Stomach (tissue), 9 donors: ENCODE results near the gene AFDN. TPM values are rescaled to one million over a fixed set of nuclear protein-coding genes. Genes with fewer than 3 reads are reported as not detected.

Experiments used
- DNase-seq, 2 donors: peaks; one replicate each; pipeline versions ENCODE4 v3.0.0 to v3.0.0-alpha.2; 2013 to 2019
- H3K27ac ChIP-seq, 5 donors: fragments of 200-600 bp in 4 of 5; sonication (generic) in 4 of 5; one replicate each; pipeline ENCODE4 v1.5.1; 2013 to 2019; ENCODE audit warnings: mild to moderate bottlenecking in 1 of 5, moderate library complexity in 1 of 5
- H3K27me3 ChIP-seq, 3 donors: fragments of 200-600 bp; sonication (generic); one replicate each; pipeline ENCODE4 v1.5.1; 2017 to 2019; ENCODE audit warnings: mixed run types in 1 of 3
- H3K36me3 ChIP-seq, 4 donors: fragments of 200-600 bp; sonication (generic); 1 replicate in 3 of 4; 2 replicates in 1 of 4; pipeline ENCODE4 v1.5.1; 2016 to 2019
- H3K4me1 ChIP-seq, 4 donors: fragments of 200-600 bp; sonication (generic); one replicate each; pipeline ENCODE4 v1.5.1; 2016 to 2019
- H3K4me3 ChIP-seq, 4 donors: fragments of 200-600 bp; sonication (generic) in 3 of 4; one replicate each; pipeline ENCODE4 v1.5.1; 2016 to 2019; ENCODE audit warnings: mild to moderate bottlenecking in 1 of 4
- H3K9me3 ChIP-seq, 4 donors: fragments of 200-600 bp; sonication (generic); one replicate each; pipeline ENCODE4 v1.5.1; 2016 to 2019
- EP300 ChIP-seq: sonication (generic); formaldehyde crosslinking; IDR thresholded peaks from one replicate; pipeline ENCODE4 v1.6.1; 2017; ENCODE audit warnings: antibody characterized with exemption
- POLR2A ChIP-seq, 4 donors: fragments of 450-650 bp; IDR thresholded peaks; one replicate each; pipeline ENCODE4 v1.6.1; 2016; ENCODE audit warnings: antibody characterized with exemption in 4 of 4, control low read depth in 2 of 4, mild to moderate bottlenecking in 1 of 4, moderate library complexity in 1 of 4
- POLR2AphosphoS5 ChIP-seq, 3 donors: sonication (generic); formaldehyde crosslinking; IDR thresholded peaks; one replicate each; pipeline ENCODE4 v1.6.1; 2016; ENCODE audit warnings: antibody characterized with exemption in 3 of 3
- WGBS, 5 donors: extraction: QIAGEN DNeasy Blood & Tissue Kit in 3 of 5; methylation state at CpG; one replicate each; pipeline versions ENCODE4 v1.1.5 to v1.1.7; 2013 to 2018; 5-methylcytosine and 5-hydroxymethylcytosine counted together
- intact Hi-C: fragments of 100-400 bp; cut with DNase I; formaldehyde crosslinking; loops from one replicate; pipeline ENCODE4 v1.15.1; 2023; ENCODE audit warnings: low total_unique reads
- polyA plus RNA-seq, 3 donors: library from polyadenylated mRNA; stranded (reverse); fragments of 200-250 nt; gene quantifications; one replicate each; pipeline ENCODE4 v1.2.3, GENCODE V29; 2013
- total RNA-seq, 5 donors: library from RNA; depleted of rRNA; stranded (reverse); fragments of >200 nt; gene quantifications; one replicate each; pipeline versions ENCODE4 v1.1.0 to v1.2.3, GENCODE V29; 2014 to 2016
- TF ChIP-seq, protein P1 (sequence below), 7 experiments: fragments of 450-650 bp in 4 of 7; fragments of 200-600 bp in 3 of 7; sonication (generic) in 3 of 7; IDR thresholded peaks; one replicate each; pipeline ENCODE4 v1.5.1; 2016 to 2019; ENCODE audit warnings: antibody characterized with exemption in 7 of 7, control low read depth in 2 of 7, mild to moderate bottlenecking in 1 of 7
- donor health status: healthy with polysubstance abuse.
- donor health status: Bipolar disorder and iron deficiency.
- donor health status: healthy.

Gene AFDN
- total and polyA plus RNA-seq, 8 donors = 24.8 to 521 (median 114) TPM

DNA sequence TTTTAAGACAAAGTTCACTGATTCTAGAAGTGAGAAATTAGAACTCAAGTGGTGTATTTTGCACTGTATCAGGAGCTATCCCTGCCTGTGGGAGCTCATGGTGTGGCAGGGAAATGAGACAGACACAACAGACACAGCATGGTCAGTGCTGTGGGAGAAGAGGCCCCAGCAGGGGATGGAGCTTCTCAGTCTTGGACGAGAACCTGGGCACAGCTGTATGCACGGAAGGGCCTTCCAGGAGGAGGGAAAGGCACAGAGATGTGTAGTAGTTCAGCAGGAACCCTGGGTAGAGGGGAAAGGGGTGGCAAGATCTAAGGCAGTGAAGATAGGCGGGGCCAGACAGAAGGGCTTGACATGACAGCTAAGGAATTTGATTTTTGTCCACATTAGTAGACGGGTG is 122.0 kb downstream of the AFDN start:
- Histone ChIP-seq H3K27me3 (no peaks in the 10 kb centered on the region), H3K9me3 (no peaks in the 10 kb centered on the region), H3K27ac (no peak overlapping the region), H3K36me3 (peaks cover 65 to 98% (median 94%) of the 10 kb centered on the region in 4 donors), H3K4me1 (no peaks in the 10 kb centered on the region), H3K4me3 (no peak overlapping the region)
- intact Hi-C loops = no loop called here
- no peak for DNase-seq
- WGBS, 5 donors = 83 to 96% (median 89%) methylated on average over 4 of the region's 4 CpGs
- TF ChIP-seq POLR2AphosphoS5 (IDR thresholded peaks at IDR 0.05) (no peak), POLR2A (IDR thresholded peaks at IDR 0.05) (no peak), EP300 (no peak)
- TF ChIP-seq, protein P1, sequence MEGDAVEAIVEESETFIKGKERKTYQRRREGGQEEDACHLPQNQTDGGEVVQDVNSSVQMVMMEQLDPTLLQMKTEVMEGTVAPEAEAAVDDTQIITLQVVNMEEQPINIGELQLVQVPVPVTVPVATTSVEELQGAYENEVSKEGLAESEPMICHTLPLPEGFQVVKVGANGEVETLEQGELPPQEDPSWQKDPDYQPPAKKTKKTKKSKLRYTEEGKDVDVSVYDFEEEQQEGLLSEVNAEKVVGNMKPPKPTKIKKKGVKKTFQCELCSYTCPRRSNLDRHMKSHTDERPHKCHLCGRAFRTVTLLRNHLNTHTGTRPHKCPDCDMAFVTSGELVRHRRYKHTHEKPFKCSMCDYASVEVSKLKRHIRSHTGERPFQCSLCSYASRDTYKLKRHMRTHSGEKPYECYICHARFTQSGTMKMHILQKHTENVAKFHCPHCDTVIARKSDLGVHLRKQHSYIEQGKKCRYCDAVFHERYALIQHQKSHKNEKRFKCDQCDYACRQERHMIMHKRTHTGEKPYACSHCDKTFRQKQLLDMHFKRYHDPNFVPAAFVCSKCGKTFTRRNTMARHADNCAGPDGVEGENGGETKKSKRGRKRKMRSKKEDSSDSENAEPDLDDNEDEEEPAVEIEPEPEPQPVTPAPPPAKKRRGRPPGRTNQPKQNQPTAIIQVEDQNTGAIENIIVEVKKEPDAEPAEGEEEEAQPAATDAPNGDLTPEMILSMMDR (IDR thresholded peaks at IDR 0.05) = no peak

DNA sequence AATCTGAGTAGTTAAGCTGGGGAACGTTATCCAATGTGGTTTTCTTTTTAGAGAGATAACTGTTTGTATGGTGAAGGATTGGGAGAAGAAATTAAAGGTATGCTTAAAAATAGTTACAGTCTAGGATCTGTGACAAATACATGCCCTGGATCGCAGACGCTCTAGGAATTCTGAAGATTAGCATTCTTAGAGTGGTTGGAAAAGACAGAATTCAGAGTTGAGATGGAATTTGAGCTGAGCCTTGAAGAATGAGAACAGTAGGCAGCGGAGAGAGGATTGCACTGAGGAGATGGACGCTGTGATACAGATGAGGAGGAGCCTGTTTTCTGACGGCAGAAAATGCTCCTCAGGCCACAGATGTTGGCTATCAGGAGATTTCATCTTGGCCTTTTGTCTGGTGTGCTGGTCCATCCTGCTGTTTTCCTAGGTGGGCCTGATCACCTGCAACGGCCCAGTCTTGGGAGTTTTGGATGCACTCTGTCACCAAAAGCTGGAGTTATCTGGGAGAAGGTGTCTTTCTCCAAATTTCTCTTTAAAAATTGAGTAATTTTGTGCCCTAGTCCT is 122.5 kb downstream of the AFDN start:
- H3K4me3 ChIP-seq = no peak overlapping the region
- no peak for DNase-seq
- H3K27me3 ChIP-seq = no peaks in the 10 kb centered on the region
- TF ChIP-seq, protein P1 (IDR thresholded peaks at IDR 0.05) = no peak
- TF ChIP-seq POLR2AphosphoS5 (IDR thresholded peaks at IDR 0.05) = no peak
- no peak for TF ChIP-seq EP300
- intact Hi-C loops = no loop called here
- no peaks in the 10 kb centered on the region for H3K9me3 ChIP-seq
- no peaks in the 10 kb centered on the region for H3K4me1 ChIP-seq
- H3K36me3 ChIP-seq = peaks cover 60 to 97% (median 90%) of the 10 kb centered on the region in 4 donors
- H3K27ac ChIP-seq = no peak overlapping the region
- WGBS, 5 donors = 79 to 88% (median 82%) methylated on average over 7 of the region's 7 CpGs

DNA sequence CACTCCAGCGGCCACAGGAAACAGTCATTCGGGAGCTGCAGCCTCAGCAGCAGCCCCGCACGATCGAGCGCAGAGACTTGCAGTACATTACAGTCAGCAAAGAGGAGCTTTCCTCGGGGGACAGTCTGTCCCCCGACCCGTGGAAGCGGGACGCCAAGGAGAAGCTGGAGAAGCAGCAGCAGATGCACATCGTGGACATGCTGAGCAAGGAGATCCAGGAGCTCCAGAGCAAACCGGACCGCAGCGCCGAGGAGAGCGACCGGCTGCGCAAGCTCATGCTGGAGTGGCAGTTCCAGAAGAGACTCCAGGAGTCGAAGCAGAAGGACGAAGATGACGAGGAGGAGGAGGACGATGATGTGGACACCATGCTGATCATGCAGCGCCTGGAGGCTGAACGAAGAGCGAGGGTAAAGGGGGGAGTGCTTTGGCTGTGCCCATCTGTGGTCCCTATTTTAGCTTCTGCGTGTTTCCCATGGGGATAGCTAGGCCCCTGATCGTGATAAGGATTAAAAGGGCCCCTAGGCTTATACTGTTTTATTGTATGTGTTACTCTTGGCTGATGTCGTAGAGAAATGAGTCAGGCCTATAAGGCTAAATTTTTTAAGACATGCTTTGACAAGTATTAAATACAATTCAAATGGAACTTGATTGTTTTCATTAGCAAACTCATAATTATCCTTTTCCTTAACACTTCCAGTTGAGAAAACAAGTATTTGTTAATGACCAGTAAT is 125.2 kb downstream of the AFDN start:
- Histone ChIP-seq H3K27me3 (no peaks in the 10 kb centered on the region), H3K4me1 (peaks cover 0 to 6% (median 1%) of the 10 kb centered on the region in 4 donors), H3K36me3 (peaks cover 47 to 90% (median 79%) of the 10 kb centered on the region in 4 donors), H3K27ac (no peak overlapping the region), H3K4me3 (no peak overlapping the region), H3K9me3 (no peaks in the 10 kb centered on the region)
- TF ChIP-seq POLR2A (IDR thresholded peaks at IDR 0.05) (no peak), POLR2AphosphoS5 (IDR thresholded peaks at IDR 0.05) (no peak), EP300 (no peak)
- TF ChIP-seq, protein P1 (IDR thresholded peaks at IDR 0.05) = no peak
- DNase-seq = no peak
- intact Hi-C loops = no loop called here
- 95 to 97% (median 95%) methylated on average over 29 of the region's 29 CpGs for WGBS, 5 donors

DNA sequence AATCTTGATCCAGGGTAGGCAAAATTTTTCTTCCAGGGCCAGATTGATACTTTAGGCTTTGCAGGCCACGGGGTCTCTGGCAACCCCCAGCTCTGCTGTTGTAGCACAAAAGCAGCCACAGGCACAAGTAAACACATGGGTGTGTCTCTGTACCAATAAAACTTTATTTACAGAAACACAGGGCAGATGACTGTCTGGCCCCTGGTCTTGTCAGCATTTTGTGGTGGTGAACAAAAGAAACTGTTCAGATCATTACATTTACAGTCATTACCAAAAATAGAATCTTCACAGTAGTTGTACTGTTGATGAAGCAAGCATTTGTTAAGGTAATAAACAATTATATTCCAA is 125.8 kb downstream of the AFDN start:
- no peak overlapping the region for H3K27ac ChIP-seq
- TF ChIP-seq POLR2AphosphoS5 (IDR thresholded peaks at IDR 0.05) (no peak), POLR2A (IDR thresholded peaks at IDR 0.05) (no peak)
- H3K9me3 ChIP-seq = no peaks in the 10 kb centered on the region
- H3K36me3 ChIP-seq = peaks cover 46 to 90% (median 78%) of the 10 kb centered on the region in 4 donors
- peaks cover 0 to 7% (median 3%) of the 10 kb centered on the region in 4 donors for H3K4me1 ChIP-seq
- no peak overlapping the region for H3K4me3 ChIP-seq
- DNase-seq = no peak
- H3K27me3 ChIP-seq = no peaks in the 10 kb centered on the region
- WGBS, 5 donors = 57 to 82% (median 69%) methylated on average over 1 of the region's 1 CpG
- intact Hi-C loops = no loop called here

DNA sequence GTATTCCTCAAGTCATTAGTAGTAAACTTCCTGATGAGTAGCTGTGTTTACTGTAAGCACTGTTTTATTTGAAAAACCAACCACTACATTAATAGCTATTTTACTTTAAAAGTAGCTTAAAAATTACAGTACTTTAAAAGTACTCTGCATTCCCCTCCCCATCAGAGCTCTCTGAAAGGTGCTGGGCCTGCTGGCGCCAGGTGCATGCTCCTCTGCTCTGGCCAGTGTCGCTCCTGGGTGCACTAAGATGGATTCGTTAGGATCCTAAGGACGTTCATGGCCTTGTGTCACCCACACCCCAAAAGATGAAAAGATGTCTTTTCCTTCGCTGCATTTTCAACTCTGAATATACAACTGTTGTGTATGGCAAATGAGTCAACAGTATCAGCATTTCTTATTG is 126.8 kb downstream of the AFDN start:
- Histone ChIP-seq H3K4me1 (peaks cover 0 to 7% (median 3%) of the 10 kb centered on the region in 4 donors), H3K9me3 (no peaks in the 10 kb centered on the region), H3K27me3 (no peaks in the 10 kb centered on the region), H3K27ac (no peak overlapping the region), H3K4me3 (no peak overlapping the region), H3K36me3 (peaks cover 35 to 83% (median 70%) of the 10 kb centered on the region in 4 donors)
- intact Hi-C loops = no loop called here
- no peak for TF ChIP-seq POLR2AphosphoS5 (IDR thresholded peaks at IDR 0.05)
- TF ChIP-seq, protein P1 (IDR thresholded peaks at IDR 0.05) = no peak
- TF ChIP-seq POLR2A (IDR thresholded peaks at IDR 0.05) = no peak
- TF ChIP-seq EP300 = no peak
- no peak for DNase-seq
- WGBS, 5 donors = 82 to 95% (median 93%) methylated on average over 5 of the region's 5 CpGs
